ENCODE data around the gene PLEKHG4.

The PLEKHG4 gene

DNA sequence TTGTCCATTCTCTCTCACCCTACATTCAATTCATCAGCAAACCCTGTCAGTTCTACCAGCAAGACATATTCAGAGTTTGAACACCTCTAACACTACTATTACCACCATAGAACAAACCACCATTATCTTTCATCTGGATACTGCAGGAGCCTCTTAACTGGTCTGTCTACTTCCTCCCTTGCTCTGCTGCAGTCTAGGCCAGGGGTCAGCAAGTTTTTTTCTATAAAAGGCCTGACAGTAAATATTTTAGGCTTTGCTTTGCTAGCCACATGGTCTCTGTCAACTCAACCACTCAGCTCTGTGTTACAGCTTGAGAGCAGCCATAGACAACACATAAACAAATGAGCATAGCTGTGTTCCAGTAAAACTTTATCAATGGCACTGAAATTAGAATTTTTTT is 33.4 kb downstream of the PLEKHG4 start:
- no peak for TF ChIP-seq CTCF (IDR thresholded peaks at IDR 0.05; ENCODE audit: control insufficient read depth, extremely low read depth, insufficient read depth)
- no peak for DNase-seq (ENCODE audit: low read depth)
- H3K4me3 ChIP-seq (ENCODE audit: low read depth, low read length), result no peak overlapping the region

GRCh38 chr16:67317853-67318252 is 38.5 kb downstream of the PLEKHG4 start:
- no peak for TF ChIP-seq CTCF (IDR thresholded peaks at IDR 0.05; ENCODE audit: control insufficient read depth, extremely low read depth, insufficient read depth)
- DNase-seq (ENCODE audit: low read depth), result no peak
- no peak overlapping the region for H3K4me3 ChIP-seq (ENCODE audit: low read depth, low read length)

GRCh38 chr16:67326115-67326471 is 46.8 kb downstream of the PLEKHG4 start:
- TF ChIP-seq CTCF (IDR thresholded peaks at IDR 0.05; ENCODE audit: control insufficient read depth, extremely low read depth, insufficient read depth), result no peak
- no peak overlapping the region for H3K4me3 ChIP-seq (ENCODE audit: low read depth, low read length)
- DNase-seq (ENCODE audit: low read depth), result no peak

DNA sequence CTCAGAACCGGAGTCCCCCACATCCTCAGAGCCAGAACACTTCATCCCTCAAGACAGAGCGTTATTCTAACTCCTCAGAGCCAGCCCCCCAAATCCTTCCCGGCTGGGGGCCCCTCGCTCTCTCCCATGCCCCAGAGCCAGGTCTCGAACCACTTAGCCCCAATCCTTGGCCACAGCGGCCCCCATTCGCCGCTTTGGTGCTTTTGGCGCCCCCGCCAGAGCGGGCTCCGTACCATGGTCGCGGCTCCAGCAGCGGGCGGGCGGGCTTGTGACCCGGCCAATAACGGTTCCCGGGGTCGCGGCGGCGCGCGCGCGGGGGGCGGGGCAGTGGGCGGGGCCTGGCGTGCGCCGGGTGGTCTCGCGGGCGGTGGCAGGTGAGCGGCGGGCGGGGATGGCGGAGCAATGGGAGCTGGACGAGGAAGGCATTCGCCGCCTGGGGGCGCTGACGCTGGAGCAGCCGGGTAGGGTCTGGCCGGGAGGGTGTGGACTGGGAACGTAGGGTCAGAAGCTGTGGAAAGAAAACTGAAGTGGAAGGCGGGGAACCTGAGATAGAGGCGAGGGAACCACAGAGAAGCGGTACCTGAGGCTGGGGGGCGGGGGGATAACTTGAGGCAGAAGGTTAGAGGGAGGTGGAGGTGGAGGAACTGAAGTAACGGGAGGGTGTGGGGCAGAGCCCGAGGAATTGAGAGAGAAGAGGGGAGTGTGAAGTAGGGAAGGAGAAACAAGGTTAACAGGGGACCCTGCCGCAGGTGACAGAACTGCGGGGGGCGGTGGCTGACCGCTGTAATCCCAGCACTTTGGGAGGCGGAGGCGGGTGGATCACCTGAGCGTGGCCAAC is 47.4 kb downstream of the PLEKHG4 start, which contains the start of the genes KCTD19 and LRRC36:
KCTD19 (minus strand) TSS at position 270 of the 838 bp plus-strand sequence; CDS start at position 236, 34 bp downstream.
LRRC36 (plus strand) TSS at position 344 of the 838 bp plus-strand sequence; CDS start at position 392, 48 bp downstream.
- TF ChIP-seq CTCF (IDR thresholded peaks at IDR 0.05; ENCODE audit: control insufficient read depth, extremely low read depth, insufficient read depth), result no peak
- DNase-seq (ENCODE audit: low read depth), result no peak
- no peak within 1 kb of the TSS for H3K4me3 ChIP-seq (ENCODE audit: low read depth, low read length)

DNA sequence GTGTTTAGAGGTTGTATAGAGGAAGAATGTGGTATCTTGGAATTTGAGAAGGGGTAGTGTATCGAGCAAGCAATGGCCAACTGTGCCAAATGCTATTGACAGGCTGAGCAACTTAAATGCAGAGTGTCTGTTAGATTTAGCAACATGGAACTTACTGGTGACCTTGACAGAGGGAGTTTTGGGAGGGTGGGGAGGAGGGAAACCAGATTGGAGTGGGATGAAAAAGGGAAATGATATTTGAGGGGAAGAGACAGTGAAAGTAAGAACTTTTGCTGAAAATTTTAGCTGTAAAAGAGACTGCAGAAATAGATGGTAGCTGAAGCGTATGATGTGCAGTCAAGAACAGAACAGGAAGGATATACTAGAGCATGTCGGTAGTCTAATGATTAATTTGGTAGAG is 48.4 kb downstream of the PLEKHG4 start:
- H3K4me3 ChIP-seq (ENCODE audit: low read depth, low read length), result no peak overlapping the region
- TF ChIP-seq CTCF (IDR thresholded peaks at IDR 0.05; ENCODE audit: control insufficient read depth, extremely low read depth, insufficient read depth), result no peak
- no peak for DNase-seq (ENCODE audit: low read depth)

- no peak for TF ChIP-seq CTCF (IDR thresholded peaks at IDR 0.05; ENCODE audit: control insufficient read depth, extremely low read depth, insufficient read depth)
- no peak overlapping the region for H3K4me3 ChIP-seq (ENCODE audit: low read depth, low read length)
- no peak for DNase-seq (ENCODE audit: low read depth)
Observed at GRCh38 chr16:67329901-67330300, 50.6 kb downstream of the PLEKHG4 start.

- no peak for DNase-seq (ENCODE audit: low read depth)
- no peak for TF ChIP-seq CTCF (IDR thresholded peaks at IDR 0.05; ENCODE audit: control insufficient read depth, extremely low read depth, insufficient read depth)
- no peak overlapping the region for H3K4me3 ChIP-seq (ENCODE audit: low read depth, low read length)
Observed at GRCh38 chr16:67333315-67333714, 54.0 kb downstream of the PLEKHG4 start.
